ENCODE results near the gene KDM3A. TPM values are rescaled to one million over a fixed set of nuclear protein-coding genes. Genes with fewer than 3 reads are reported as not detected.
A peak's percentile ranks its signal among the peaks of the same experiment; 100 is the strongest.

Gene KDM3A, protein sequence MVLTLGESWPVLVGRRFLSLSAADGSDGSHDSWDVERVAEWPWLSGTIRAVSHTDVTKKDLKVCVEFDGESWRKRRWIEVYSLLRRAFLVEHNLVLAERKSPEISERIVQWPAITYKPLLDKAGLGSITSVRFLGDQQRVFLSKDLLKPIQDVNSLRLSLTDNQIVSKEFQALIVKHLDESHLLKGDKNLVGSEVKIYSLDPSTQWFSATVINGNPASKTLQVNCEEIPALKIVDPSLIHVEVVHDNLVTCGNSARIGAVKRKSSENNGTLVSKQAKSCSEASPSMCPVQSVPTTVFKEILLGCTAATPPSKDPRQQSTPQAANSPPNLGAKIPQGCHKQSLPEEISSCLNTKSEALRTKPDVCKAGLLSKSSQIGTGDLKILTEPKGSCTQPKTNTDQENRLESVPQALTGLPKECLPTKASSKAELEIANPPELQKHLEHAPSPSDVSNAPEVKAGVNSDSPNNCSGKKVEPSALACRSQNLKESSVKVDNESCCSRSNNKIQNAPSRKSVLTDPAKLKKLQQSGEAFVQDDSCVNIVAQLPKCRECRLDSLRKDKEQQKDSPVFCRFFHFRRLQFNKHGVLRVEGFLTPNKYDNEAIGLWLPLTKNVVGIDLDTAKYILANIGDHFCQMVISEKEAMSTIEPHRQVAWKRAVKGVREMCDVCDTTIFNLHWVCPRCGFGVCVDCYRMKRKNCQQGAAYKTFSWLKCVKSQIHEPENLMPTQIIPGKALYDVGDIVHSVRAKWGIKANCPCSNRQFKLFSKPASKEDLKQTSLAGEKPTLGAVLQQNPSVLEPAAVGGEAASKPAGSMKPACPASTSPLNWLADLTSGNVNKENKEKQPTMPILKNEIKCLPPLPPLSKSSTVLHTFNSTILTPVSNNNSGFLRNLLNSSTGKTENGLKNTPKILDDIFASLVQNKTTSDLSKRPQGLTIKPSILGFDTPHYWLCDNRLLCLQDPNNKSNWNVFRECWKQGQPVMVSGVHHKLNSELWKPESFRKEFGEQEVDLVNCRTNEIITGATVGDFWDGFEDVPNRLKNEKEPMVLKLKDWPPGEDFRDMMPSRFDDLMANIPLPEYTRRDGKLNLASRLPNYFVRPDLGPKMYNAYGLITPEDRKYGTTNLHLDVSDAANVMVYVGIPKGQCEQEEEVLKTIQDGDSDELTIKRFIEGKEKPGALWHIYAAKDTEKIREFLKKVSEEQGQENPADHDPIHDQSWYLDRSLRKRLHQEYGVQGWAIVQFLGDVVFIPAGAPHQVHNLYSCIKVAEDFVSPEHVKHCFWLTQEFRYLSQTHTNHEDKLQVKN (N-terminal part only)
- total RNA-seq (2014; rRNA removed; shearing (Covaris generic)), result 9.8 and 11.9 TPM in 2 replicates

- DNase-seq (ENCODE audit: low spot score), result peak; percentile 99
These were observed at the start of gene KDM3A for GRCh38 chr2:86440631-86441391. KDM3A (plus strand) TSS chr2:86441371; CDS start chr2:86442048, 677 bp downstream.

GRCh38 chr2:86392873-86393518 lies 48.2 kb upstream of the KDM3A start:
- DNase-seq (ENCODE audit: low spot score), result no peak

GRCh38 chr2:86393521-86394491 lies 47.4 kb upstream of the KDM3A start:
- peak; percentile 87 for DNase-seq (ENCODE audit: low spot score)

- DNase-seq (ENCODE audit: low spot score), result no peak
These were observed 44.8 kb upstream of the KDM3A start for GRCh38 chr2:86396291-86396785.

GRCh38 chr2:86397986-86398385 lies 43.2 kb upstream of the KDM3A start:
- no peak for DNase-seq (ENCODE audit: low spot score)

- DNase-seq (ENCODE audit: low spot score), result no peak
These were observed 42.4 kb upstream of the KDM3A start for GRCh38 chr2:86398500-86399474.

DNA sequence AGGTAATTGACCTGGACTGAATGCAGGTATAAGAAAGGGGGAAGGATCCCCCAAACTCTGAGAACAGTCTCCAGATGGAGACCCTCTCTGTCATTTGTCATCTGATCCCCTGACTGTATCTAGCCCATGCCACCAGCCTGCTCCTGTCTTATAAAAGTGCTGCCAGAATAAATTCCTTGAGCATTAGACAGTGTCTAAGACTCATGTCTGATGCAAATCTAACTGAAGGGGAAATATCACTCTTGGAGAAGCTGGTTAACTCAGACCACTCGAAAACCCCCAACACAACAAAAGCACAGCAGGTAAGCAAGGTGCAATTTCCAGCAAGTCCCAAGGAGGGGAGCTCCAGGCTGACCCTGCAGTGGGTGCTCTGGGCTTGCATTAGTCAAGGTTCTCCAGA lies 40.9 kb upstream of the KDM3A start:
- no peak for DNase-seq (ENCODE audit: low spot score)

GRCh38 chr2:86410581-86410980 lies 30.6 kb upstream of the KDM3A start:
- no peak for DNase-seq (ENCODE audit: low spot score)

DNA sequence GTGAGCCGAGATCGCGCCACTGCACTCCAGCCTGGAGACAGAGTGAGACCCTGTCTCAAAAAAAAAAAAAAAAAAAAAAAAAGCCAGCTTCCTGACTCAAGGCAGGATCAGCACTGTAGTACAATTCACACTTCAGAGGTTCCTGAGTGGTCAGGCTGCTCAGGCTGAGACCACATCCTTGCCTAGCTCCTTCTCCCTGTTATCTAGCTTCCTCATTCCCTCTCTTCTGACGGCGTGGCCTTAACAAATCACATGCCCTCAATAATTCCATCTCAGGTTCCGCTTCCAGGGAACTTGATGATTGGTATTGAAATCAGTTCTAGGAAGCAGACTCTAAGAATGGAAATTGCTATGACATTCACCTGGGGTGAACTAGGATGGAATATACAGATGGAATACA lies 29.8 kb upstream of the KDM3A start:
- DNase-seq (ENCODE audit: low spot score), result no peak

DNA sequence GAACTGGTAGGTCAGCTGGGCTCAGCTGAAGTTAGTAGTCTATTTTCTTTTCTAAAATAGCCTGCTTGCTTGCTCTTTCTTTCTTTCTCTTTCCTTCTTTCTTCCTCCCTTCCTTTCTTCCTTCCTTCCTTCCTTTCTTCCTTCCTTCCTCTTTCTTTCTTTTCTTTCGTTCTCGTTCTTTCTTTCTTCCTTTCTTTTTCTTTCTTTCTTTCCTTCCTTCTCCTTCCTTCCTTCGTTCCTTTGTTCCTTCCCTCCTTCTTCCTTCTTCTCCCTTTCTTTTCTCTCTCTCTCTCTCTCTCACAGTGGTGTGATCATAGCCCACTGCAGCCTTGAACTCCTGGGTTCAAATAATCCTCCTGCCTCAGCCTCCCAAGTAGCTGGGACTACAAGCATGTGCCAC lies 29.2 kb upstream of the KDM3A start:
- DNase-seq (ENCODE audit: low spot score), result no peak

DNA sequence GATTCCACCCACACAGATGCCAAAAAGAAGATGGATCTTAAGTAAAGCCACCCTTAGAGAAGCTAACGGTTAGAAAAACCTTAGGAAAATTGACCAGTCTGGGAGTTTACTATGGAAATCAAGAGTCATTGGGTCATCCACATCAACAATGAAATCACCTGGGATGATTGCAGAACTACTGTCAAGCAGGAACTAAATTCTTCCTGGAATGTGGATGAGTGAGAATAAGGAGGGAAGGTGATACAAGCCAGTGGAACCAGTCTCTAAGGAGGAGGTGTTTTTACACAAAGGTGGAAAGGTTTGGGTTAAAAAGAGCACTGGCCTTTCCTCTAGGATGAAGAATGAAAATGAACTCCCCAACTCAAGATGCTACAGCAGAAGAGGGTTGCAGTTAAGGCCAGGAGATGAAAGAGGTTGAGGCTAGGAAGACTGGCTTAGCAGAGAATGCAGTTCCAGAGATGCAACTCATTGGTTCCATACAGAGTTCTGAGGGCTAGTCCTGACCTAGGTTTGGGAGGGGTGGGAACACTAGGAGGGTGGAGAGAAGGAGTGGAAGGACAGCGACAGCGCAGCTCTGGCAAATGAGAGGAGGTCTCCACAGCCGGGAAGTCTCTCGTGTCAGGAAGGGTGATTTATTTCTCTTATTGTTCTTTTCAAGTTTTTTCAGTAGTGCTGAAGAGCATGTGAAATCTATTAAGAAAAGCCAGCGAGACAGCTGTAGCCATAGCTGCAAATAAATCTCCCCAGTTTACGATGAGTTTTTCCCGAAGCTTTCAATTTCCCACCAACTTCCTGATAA lies 27.7 kb upstream of the KDM3A start:
- no peak for DNase-seq (ENCODE audit: low spot score)

DNA sequence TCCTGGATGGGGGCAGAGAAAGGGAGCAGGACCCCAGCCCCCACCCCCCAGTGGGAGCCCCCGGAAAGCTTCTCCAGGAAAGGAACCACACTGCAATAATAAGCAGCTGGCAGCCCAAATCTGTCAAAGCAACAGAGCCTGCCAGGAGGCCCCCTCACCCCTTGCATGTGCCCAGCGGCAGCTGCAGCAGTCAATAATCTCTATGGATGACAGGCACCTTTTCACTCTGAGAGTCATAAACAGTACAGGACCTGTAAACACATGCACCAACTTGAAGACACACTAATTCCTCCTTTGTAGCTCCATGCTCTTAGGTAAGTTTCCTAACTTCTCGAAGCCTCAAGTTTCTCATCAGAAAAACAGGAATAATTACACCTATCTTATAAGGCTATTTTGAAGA lies 26.2 kb upstream of the KDM3A start:
- DNase-seq (ENCODE audit: low spot score), result no peak

DNA sequence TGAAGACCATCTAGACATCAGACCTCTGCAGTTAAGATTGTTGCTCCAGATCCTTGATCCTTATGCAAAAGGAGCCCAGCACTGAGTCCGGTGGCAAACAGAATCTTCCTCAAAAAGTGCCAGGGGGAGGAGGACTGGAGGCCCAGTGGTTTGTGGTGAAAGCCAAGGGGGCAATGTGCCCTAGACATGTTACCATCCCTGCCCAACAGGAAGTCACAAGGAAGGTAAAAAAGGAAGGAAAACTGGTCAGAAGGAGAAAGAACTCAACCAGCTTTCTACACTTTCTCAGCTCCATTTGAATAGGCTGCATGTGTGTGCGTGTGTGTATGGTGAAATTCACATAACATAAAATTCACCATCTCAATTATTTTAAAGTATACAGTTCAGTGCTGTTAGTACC lies 25.0 kb upstream of the KDM3A start:
- DNase-seq (ENCODE audit: low spot score), result no peak

DNA sequence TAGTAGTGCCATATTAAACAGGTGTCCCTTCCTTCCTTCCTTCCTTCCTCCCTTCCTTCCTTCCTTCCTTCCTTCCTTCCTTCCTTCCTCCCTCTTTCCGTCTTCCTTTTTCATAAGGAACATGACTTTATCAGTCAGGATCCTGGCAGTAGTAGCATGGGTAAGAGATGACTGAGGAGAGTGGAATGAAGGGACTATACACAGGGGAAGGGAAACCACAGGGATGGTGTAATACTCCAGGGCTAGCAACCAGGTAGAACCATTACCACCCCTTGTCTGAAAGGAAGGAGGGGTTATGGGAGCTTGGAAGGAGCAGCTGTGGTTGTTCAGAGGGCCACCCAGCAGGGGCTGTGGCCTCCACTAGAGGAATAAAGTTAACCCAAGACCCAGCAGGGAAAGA lies 23.2 kb upstream of the KDM3A start:
- DNase-seq (ENCODE audit: low spot score), result no peak

DNA sequence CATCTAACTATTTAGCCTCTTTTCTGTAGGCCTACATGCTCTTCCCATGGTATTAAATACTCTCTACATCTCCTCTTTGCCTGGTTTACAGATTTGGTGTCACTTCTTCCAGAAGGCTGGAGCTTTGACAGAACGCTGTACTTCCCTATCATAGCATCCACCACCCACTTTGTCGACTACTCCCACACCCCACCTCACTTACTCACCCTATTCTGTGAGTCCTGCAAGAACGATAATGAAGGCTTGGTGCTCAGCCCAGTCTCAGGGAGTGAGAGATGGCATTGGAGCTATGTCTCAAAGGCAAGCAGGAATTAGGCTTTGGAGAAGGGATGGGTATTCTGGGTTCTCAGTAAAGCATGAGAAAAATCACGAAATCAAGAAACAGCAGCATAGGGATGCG lies 20.3 kb upstream of the KDM3A start:
- DNase-seq (ENCODE audit: low spot score), result no peak

GRCh38 chr2:86426271-86426670 lies 14.9 kb upstream of the KDM3A start:
- no peak for DNase-seq (ENCODE audit: low spot score)

GRCh38 chr2:86429335-86429734 lies 11.8 kb upstream of the KDM3A start:
- no peak for DNase-seq (ENCODE audit: low spot score)

Data from A172 (cell line).